ENCODE measurements around the gene FBXW11.

DNA sequence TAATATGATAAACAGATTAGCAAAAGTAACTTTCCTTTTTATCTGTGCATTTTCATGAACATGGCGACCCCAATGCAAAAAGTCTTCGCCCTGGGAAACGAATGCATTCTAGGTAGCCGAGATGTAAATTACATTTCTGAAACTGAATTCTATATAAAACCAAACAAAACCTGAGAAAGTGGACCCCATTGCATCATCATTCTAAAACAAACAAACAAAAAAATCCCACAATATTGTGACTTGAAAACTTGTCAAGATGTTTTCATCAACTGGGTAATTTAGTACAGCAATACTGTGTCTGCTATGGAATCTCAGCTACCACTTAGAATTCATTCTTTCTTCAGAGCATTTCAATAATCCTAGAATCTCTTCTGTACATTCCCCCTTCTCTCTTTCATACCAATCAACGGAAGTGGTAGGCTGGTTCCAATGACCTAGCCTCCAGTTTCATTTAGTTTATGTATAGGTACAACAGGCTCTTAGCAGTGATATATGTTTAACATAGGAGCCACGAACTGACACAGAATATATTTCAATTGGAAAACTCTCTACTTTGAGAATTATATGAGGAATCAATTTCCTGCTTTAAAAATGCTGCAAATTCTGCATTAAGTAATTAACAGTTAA, 85.6 kb downstream of the FBXW11 start:
- TF ChIP-seq CTCF (conservative IDR thresholded peaks at IDR 0.05) (no peak), EZH2 (IDR thresholded peaks at IDR 0.05; ENCODE audit: low read depth) (no peak)
